Liver (tissue), 9 donors: Measurements from ENCODE around the gene MAPK1. TPM values are rescaled to one million over a fixed set of nuclear protein-coding genes. Genes with fewer than 3 reads are reported as not detected.

Experiments
- DNase-seq: peaks from one replicate; pipeline ENCODE4 v3.0.0-alpha.2; 2017; ENCODE audit warnings: low spot score
- H3K27ac ChIP-seq, 2 donors: one replicate each; pipeline ENCODE4 v1.7.0; 2013; ENCODE audit warnings: inconsistent platforms in 2 of 2, low read length in 2 of 2, control low read depth in 1 of 2, low read depth in 1 of 2, mild to moderate bottlenecking in 1 of 2
- H3K27me3 ChIP-seq, 4 donors: one replicate each; pipeline versions ENCODE4 v1.6.1 to v1.7.0; 2013; ENCODE audit warnings: low read length in 3 of 4, inconsistent platforms in 1 of 4, mild to moderate bottlenecking in 1 of 4, moderate library complexity in 1 of 4; ENCODE audit not compliant: control insufficient read depth in 4 of 4, insufficient read depth in 4 of 4
- H3K36me3 ChIP-seq, 4 donors: one replicate each; pipeline versions ENCODE4 v1.6.1 to v1.7.0; 2013; ENCODE audit warnings: low read length in 3 of 4, mild to moderate bottlenecking in 3 of 4, low read depth in 1 of 4, moderate library complexity in 1 of 4; ENCODE audit not compliant: control insufficient read depth in 4 of 4, insufficient read depth in 3 of 4
- H3K4me1 ChIP-seq, 4 donors: one replicate each; pipeline versions ENCODE4 v1.6.1 to v1.7.0; 2013; ENCODE audit warnings: low read length in 3 of 4, mild to moderate bottlenecking in 3 of 4, moderate library complexity in 1 of 4; ENCODE audit not compliant: control insufficient read depth in 4 of 4, insufficient read depth in 4 of 4
- H3K4me3 ChIP-seq, 3 donors: one replicate each; pipeline versions ENCODE4 v1.6.1 to v1.7.0; 2013; ENCODE audit warnings: low read length in 3 of 3, control low read depth in 1 of 3, low read depth in 1 of 3, mild to moderate bottlenecking in 1 of 3
- H3K9ac ChIP-seq, 2 donors: one replicate each; pipeline ENCODE4 v1.7.0; 2013; ENCODE audit warnings: low read length in 2 of 2, mild to moderate bottlenecking in 2 of 2, moderate library complexity in 2 of 2, control low read depth in 1 of 2, low read depth in 1 of 2
- H3K9me3 ChIP-seq, 4 donors: one replicate each; pipeline versions ENCODE4 v1.6.1 to v1.7.0; 2013; ENCODE audit warnings: low read length in 3 of 4; ENCODE audit not compliant: control insufficient read depth in 4 of 4
- EGR1 ChIP-seq, 2 donors: IDR thresholded peaks; 2 replicates each; pipeline ENCODE4 v1.6.1; 2016 to 2018; ENCODE audit warnings: antibody characterized with exemption in 2 of 2, low read depth in 2 of 2
- FOXA1 ChIP-seq: IDR thresholded peaks from 2 replicates; pipeline ENCODE4 v1.6.1; 2016; ENCODE audit warnings: antibody characterized with exemption
- FOXA2 ChIP-seq: IDR thresholded peaks from 2 replicates; pipeline ENCODE4 v1.6.1; 2016; ENCODE audit warnings: antibody characterized with exemption
- GABPA ChIP-seq, 2 donors: IDR thresholded peaks in 1 of 2; conservative IDR thresholded peaks in 1 of 2; 2 replicates each; pipeline ENCODE4 v1.6.1; 2016; ENCODE audit warnings: antibody characterized with exemption in 2 of 2, mild to moderate bottlenecking in 1 of 2, moderate library complexity in 1 of 2
- HNF4A ChIP-seq, 2 donors: conservative IDR thresholded peaks; 2 replicates each; pipeline ENCODE4 v1.6.1; 2016; ENCODE audit warnings: antibody characterized with exemption in 2 of 2, mild to moderate bottlenecking in 2 of 2
- HNF4G ChIP-seq: IDR thresholded peaks from 2 replicates; pipeline ENCODE4 v1.6.1; 2016; ENCODE audit warnings: antibody characterized with exemption
- JUND ChIP-seq, 2 donors: IDR thresholded peaks; 2 replicates each; pipeline ENCODE4 v1.6.1; 2016; ENCODE audit warnings: antibody characterized with exemption in 2 of 2
- NR2F2 ChIP-seq: IDR thresholded peaks from 2 replicates; pipeline ENCODE4 v1.6.1; 2016; ENCODE audit warnings: antibody characterized with exemption
- RAD21 ChIP-seq, 2 donors: IDR thresholded peaks; 2 replicates each; pipeline ENCODE4 v1.6.1; 2016; ENCODE audit warnings: antibody characterized with exemption in 2 of 2, mild to moderate bottlenecking in 2 of 2
- RXRA ChIP-seq, 2 donors: IDR thresholded peaks; 2 replicates each; pipeline ENCODE4 v1.6.1; 2017 to 2018; ENCODE audit warnings: antibody characterized with exemption in 2 of 2, mild to moderate bottlenecking in 1 of 2
- SP1 ChIP-seq: IDR thresholded peaks from 2 replicates; pipeline ENCODE4 v1.6.1; 2018; ENCODE audit warnings: antibody characterized with exemption, mild to moderate bottlenecking
- TAF1 ChIP-seq: conservative IDR thresholded peaks from 2 replicates; pipeline ENCODE4 v1.6.1; 2016; ENCODE audit warnings: antibody characterized with exemption, mild to moderate bottlenecking
- YY1 ChIP-seq: IDR thresholded peaks from 2 replicates; pipeline ENCODE4 v1.6.1; 2016; ENCODE audit warnings: antibody characterized with exemption, mild to moderate bottlenecking
- WGBS: extraction: QIAGEN DNeasy Blood & Tissue Kit; methylation state at CpG from one replicate; pipeline ENCODE4 v1.1.7; 2013; 5-methylcytosine and 5-hydroxymethylcytosine counted together
- polyA plus RNA-seq, 2 donors: library from polyadenylated mRNA; stranded (reverse) in 1 of 2; unstranded in 1 of 2; fragments of 200-250 nt in 1 of 2; fragments of >200 nt in 1 of 2; fragmentation: Nextera tagmentation in 1 of 2; extraction: Ambion mirVana in 1 of 2; gene quantifications; one replicate each; pipeline versions ENCODE4 v1.2.1 to v1.2.3, GENCODE V29; 2013 to 2015
- total RNA-seq, 2 donors: library from RNA; depleted of rRNA; stranded (reverse); fragments of >200 nt; gene quantifications; one replicate each; pipeline ENCODE4 v1.2.3, GENCODE V29; 2014
- TF ChIP-seq, protein P1 (sequence below): IDR thresholded peaks from 2 replicates; pipeline ENCODE4 v1.6.1; 2016; ENCODE audit warnings: antibody characterized with exemption, mild to moderate bottlenecking
- TF ChIP-seq, protein P2 (sequence below): fragments of 150-350 bp; IDR thresholded peaks from 2 replicates; pipeline ENCODE4 v1.5.1; 2017; ENCODE audit warnings: improper control_type of control experiment, low read depth, low read length; ENCODE audit not compliant: missing input control
- TF ChIP-seq, protein P3 (sequence below): IDR thresholded peaks from 2 replicates; pipeline ENCODE4 v1.6.1; 2016; ENCODE audit warnings: antibody characterized with exemption
- TF ChIP-seq, protein P4 (sequence below): IDR thresholded peaks from 2 replicates; pipeline ENCODE4 v1.6.1; 2016; ENCODE audit warnings: antibody characterized with exemption
- TF ChIP-seq, protein P5 (sequence below): IDR thresholded peaks from 2 replicates; pipeline ENCODE4 v1.6.1; 2016; ENCODE audit warnings: antibody characterized with exemption
- donor health status: healthy.
- donor health status: healthy.
- donor health status: healthy.
- donor health status: healthy.
- donor health status: healthy.

Gene MAPK1
- total and polyA plus RNA-seq, 4 donors: 8.3 to 31.8 (median 22.8) TPM

DNA sequence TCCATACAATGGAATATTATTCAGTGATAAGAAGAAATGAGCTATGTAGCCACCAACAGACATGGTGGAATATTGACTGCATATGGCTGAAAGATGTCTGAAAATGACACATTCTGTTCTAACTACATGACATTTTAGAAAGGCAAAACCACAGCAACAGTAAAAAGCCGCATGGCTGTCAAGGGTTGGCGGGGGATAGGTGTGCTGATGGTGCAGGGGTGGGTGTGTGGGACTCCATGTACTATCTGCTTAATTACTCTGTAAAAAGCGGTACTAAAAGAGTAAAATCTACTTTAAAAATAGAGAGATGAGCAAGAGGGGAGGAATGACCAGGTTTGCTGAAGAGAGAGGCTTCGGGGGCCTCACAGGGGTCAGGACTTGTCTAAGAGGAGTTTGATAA lies 115.2 kb downstream of the MAPK1 start:
- peaks cover 0 to 2% (median 0%) of the 10 kb centered on the region in 4 donors for H3K4me1 ChIP-seq
- H3K27ac ChIP-seq: no peak overlapping the region
- TF ChIP-seq TAF1 (no peak), FOXA2 (no peak), YY1 (no peak), NR2F2 (no peak), HNF4G (no peak), HNF4A (conservative IDR thresholded peaks at IDR 0.05) (no peak), RXRA (IDR thresholded peaks at IDR 0.05) (no peak), GABPA (IDR thresholded peaks at IDR 0.05 in 1 of 2, conservative IDR thresholded peaks at IDR 0.05 in 1 of 2) (no peak), SP1 (no peak), RAD21 (IDR thresholded peaks at IDR 0.05) (no peak), FOXA1 (no peak), EGR1 (IDR thresholded peaks at IDR 0.05; ENCODE audit: low read depth in 2 of 2) (no peak), JUND (IDR thresholded peaks at IDR 0.05) (no peak)
- TF ChIP-seq, protein P1, sequence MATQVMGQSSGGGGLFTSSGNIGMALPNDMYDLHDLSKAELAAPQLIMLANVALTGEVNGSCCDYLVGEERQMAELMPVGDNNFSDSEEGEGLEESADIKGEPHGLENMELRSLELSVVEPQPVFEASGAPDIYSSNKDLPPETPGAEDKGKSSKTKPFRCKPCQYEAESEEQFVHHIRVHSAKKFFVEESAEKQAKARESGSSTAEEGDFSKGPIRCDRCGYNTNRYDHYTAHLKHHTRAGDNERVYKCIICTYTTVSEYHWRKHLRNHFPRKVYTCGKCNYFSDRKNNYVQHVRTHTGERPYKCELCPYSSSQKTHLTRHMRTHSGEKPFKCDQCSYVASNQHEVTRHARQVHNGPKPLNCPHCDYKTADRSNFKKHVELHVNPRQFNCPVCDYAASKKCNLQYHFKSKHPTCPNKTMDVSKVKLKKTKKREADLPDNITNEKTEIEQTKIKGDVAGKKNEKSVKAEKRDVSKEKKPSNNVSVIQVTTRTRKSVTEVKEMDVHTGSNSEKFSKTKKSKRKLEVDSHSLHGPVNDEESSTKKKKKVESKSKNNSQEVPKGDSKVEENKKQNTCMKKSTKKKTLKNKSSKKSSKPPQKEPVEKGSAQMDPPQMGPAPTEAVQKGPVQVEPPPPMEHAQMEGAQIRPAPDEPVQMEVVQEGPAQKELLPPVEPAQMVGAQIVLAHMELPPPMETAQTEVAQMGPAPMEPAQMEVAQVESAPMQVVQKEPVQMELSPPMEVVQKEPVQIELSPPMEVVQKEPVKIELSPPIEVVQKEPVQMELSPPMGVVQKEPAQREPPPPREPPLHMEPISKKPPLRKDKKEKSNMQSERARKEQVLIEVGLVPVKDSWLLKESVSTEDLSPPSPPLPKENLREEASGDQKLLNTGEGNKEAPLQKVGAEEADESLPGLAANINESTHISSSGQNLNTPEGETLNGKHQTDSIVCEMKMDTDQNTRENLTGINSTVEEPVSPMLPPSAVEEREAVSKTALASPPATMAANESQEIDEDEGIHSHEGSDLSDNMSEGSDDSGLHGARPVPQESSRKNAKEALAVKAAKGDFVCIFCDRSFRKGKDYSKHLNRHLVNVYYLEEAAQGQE: no peak
- TF ChIP-seq, protein P2, sequence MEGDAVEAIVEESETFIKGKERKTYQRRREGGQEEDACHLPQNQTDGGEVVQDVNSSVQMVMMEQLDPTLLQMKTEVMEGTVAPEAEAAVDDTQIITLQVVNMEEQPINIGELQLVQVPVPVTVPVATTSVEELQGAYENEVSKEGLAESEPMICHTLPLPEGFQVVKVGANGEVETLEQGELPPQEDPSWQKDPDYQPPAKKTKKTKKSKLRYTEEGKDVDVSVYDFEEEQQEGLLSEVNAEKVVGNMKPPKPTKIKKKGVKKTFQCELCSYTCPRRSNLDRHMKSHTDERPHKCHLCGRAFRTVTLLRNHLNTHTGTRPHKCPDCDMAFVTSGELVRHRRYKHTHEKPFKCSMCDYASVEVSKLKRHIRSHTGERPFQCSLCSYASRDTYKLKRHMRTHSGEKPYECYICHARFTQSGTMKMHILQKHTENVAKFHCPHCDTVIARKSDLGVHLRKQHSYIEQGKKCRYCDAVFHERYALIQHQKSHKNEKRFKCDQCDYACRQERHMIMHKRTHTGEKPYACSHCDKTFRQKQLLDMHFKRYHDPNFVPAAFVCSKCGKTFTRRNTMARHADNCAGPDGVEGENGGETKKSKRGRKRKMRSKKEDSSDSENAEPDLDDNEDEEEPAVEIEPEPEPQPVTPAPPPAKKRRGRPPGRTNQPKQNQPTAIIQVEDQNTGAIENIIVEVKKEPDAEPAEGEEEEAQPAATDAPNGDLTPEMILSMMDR: no peak
- TF ChIP-seq, protein P3, sequence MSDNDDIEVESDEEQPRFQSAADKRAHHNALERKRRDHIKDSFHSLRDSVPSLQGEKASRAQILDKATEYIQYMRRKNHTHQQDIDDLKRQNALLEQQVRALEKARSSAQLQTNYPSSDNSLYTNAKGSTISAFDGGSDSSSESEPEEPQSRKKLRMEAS: no peak
- TF ChIP-seq, protein P4, sequence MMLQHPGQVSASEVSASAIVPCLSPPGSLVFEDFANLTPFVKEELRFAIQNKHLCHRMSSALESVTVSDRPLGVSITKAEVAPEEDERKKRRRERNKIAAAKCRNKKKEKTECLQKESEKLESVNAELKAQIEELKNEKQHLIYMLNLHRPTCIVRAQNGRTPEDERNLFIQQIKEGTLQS: no peak
- TF ChIP-seq, protein P5, sequence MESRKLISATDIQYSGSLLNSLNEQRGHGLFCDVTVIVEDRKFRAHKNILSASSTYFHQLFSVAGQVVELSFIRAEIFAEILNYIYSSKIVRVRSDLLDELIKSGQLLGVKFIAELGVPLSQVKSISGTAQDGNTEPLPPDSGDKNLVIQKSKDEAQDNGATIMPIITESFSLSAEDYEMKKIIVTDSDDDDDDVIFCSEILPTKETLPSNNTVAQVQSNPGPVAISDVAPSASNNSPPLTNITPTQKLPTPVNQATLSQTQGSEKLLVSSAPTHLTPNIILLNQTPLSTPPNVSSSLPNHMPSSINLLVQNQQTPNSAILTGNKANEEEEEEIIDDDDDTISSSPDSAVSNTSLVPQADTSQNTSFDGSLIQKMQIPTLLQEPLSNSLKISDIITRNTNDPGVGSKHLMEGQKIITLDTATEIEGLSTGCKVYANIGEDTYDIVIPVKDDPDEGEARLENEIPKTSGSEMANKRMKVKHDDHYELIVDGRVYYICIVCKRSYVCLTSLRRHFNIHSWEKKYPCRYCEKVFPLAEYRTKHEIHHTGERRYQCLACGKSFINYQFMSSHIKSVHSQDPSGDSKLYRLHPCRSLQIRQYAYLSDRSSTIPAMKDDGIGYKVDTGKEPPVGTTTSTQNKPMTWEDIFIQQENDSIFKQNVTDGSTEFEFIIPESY: no peak
- H3K9ac ChIP-seq: no peak overlapping the region
- peaks cover 0 to 3% (median 0%) of the 10 kb centered on the region in 4 donors for H3K36me3 ChIP-seq
- WGBS: 96% methylated on average over 4 of the region's 4 CpGs
- no peaks in the 10 kb centered on the region for H3K9me3 ChIP-seq
- H3K4me3 ChIP-seq: no peak overlapping the region
- DNase-seq: no peak
- H3K27me3 ChIP-seq: no peaks in the 10 kb centered on the region
